HepG2 (cell line): ENCODE measurements around the gene JCAD. TPM values are rescaled to one million over a fixed set of nuclear protein-coding genes. Genes with fewer than 3 reads are reported as not detected.

Experiments used
- ATAC-seq: fragments of 200-7000 bp; cut with Tn5 transposase; 3 replicates; pipeline ENCODE4 v1.9.1; 2020; ENCODE audit warnings: mild to moderate bottlenecking, moderate library complexity
- BruUV-seq: library from RNA; stranded (reverse); fragments of 400-500 nt; replicated peaks from 2 replicates; lab custom pipeline; 2021; lab: Mats Ljungman, UMichigan
- CTCF ChIA-PET: fragments of 300-600 bp; formaldehyde crosslinking; extraction: SDS; loops from one replicate; lab custom pipeline; 2021; ENCODE audit warnings: low total read pairs, inconsistent platforms, low intra/inter-chr PET ratio; lab: Yijun Ruan, JAX
- POLR2A ChIA-PET: fragments of 350-600 bp; sonication (Branson Sonifier 250); formaldehyde crosslinking; loops from one replicate; lab custom pipeline; 2020; ENCODE audit warnings: antibody characterized with exemption, inconsistent platforms; lab: Yijun Ruan, JAX
- DNase-seq: peaks from one replicate; pipeline ENCODE4 v3.0.0-alpha.2; 2015; ENCODE audit warnings: low spot score
- FAIRE-seq: peaks from 3 replicates; lab custom pipeline; 2011; peaks lifted over from hg19 to GRCh38; lab: Jason Lieb, UNC
- H2AFZ ChIP-seq: one replicate; pipeline ENCODE4 v1.6.1; 2011; ENCODE audit warnings: low read length, inconsistent platforms
- H3K27ac ChIP-seq: fragments of 300-600 bp; 3 replicates; pipeline ENCODE4 v1.8.0; 2011; ENCODE audit warnings: mixed run types, mild to moderate bottlenecking, mixed read lengths, low read length, inconsistent platforms; ENCODE audit not compliant: insufficient read depth; ENCODE audit errors: extremely low read length
- H3K27me3 ChIP-seq, 2 experiments: fragments of 200-600 bp in 1 of 2; 2 replicates in 1 of 2; 3 replicates in 1 of 2; pipeline versions ENCODE4 v1.6.0 to v1.8.0; 2011; ENCODE audit warnings: low read length in 2 of 2, mild to moderate bottlenecking in 2 of 2, moderate library complexity in 2 of 2, inconsistent platforms in 1 of 2; ENCODE audit not compliant: insufficient read depth in 2 of 2, control insufficient read depth in 1 of 2
- H3K36me3 ChIP-seq, 2 experiments: fragments of 200-600 bp in 1 of 2; replicated peaks in 1 of 2; 2 replicates in 1 of 2; 3 replicates in 1 of 2; pipeline versions ENCODE4 v1.5.1 to v1.8.0; 2011; ENCODE audit warnings: low read length in 2 of 2, inconsistent platforms in 1 of 2; ENCODE audit not compliant: insufficient read depth in 2 of 2, control insufficient read depth in 1 of 2
- H3K4me1 ChIP-seq: 2 replicates; pipeline ENCODE4 v1.5.1; 2012; ENCODE audit warnings: low read length, inconsistent platforms; ENCODE audit not compliant: insufficient read depth
- H3K4me2 ChIP-seq: 2 replicates; pipeline ENCODE4 v1.6.0; 2011; ENCODE audit warnings: low read depth, low read length, inconsistent platforms
- H3K4me3 ChIP-seq, 3 experiments: fragments of 200-600 bp in 1 of 3; sonication (generic), shearing (Covaris generic) in 1 of 3; replicated peaks in 1 of 3; 2 replicates each; pipeline ENCODE4 v1.5.1; 2011 to 2016; ENCODE audit warnings: low read length in 3 of 3, inconsistent platforms in 2 of 3, low read depth in 2 of 3, mild to moderate bottlenecking in 2 of 3, control low read depth in 1 of 3, mixed read lengths in 1 of 3; ENCODE audit not compliant: insufficient read depth in 1 of 3
- H3K79me2 ChIP-seq: one replicate; pipeline ENCODE4 v1.6.1; 2011; ENCODE audit warnings: low read length, inconsistent platforms; ENCODE audit not compliant: insufficient read depth
- H3K9ac ChIP-seq: 2 replicates; pipeline ENCODE4 v1.6.0; 2011; ENCODE audit warnings: mild to moderate bottlenecking, low read depth, low read length, inconsistent platforms; ENCODE audit not compliant: insufficient read depth
- H3K9me3 ChIP-seq: 2 replicates; pipeline ENCODE4 v1.5.1; 2012; ENCODE audit warnings: mild to moderate bottlenecking, low read length
- H4K20me1 ChIP-seq: 2 replicates; pipeline ENCODE4 v1.6.0; 2011; ENCODE audit warnings: inconsistent platforms, mild to moderate bottlenecking, low read length, moderate library complexity; ENCODE audit not compliant: insufficient read depth
- BCL3 ChIP-seq: sonication (generic); formaldehyde crosslinking; IDR thresholded peaks from 2 replicates; pipeline ENCODE4 v1.5.1; 2020; ENCODE audit warnings: mild to moderate bottlenecking, missing genetic modification reagents, moderate library complexity
- FOXM1 ChIP-seq: sonication (generic); formaldehyde crosslinking; IDR thresholded peaks from 2 replicates; pipeline ENCODE4 v1.5.0; 2020; ENCODE audit warnings: missing genetic modification reagents
- MTF2 ChIP-seq: sonication (generic); formaldehyde crosslinking; IDR thresholded peaks from 2 replicates; pipeline ENCODE4 v1.5.0; 2020; ENCODE audit warnings: missing genetic modification reagents, borderline replicate concordance
- PAXIP1 ChIP-seq: sonication (generic); formaldehyde crosslinking; conservative IDR thresholded peaks from 2 replicates; pipeline ENCODE4 v1.4.0; 2020; ENCODE audit warnings: mild to moderate bottlenecking, missing genetic modification reagents, moderate library complexity
- PHF21A ChIP-seq: sonication (generic); formaldehyde crosslinking; IDR thresholded peaks from 2 replicates; pipeline ENCODE4 v1.5.0; 2020; ENCODE audit warnings: mild to moderate bottlenecking, missing genetic modification reagents
- REPIN1 ChIP-seq: sonication (generic); formaldehyde crosslinking; IDR thresholded peaks from 2 replicates; pipeline ENCODE4 v1.8.0; 2022; ENCODE audit warnings: missing genetic modification reagents, low read depth, mild to moderate bottlenecking, borderline replicate concordance
- SETDB1 ChIP-seq: sonication (generic); formaldehyde crosslinking; IDR thresholded peaks from 2 replicates; pipeline ENCODE4 v1.5.1; 2020; ENCODE audit warnings: missing genetic modification reagents, mild to moderate bottlenecking, borderline replicate concordance
- SNAI1 ChIP-seq: sonication (generic); formaldehyde crosslinking; IDR thresholded peaks from 2 replicates; pipeline ENCODE4 v1.5.0; 2020; ENCODE audit warnings: mild to moderate bottlenecking, missing genetic modification reagents, borderline replicate concordance
- TOPORS ChIP-seq: sonication (generic); formaldehyde crosslinking; IDR thresholded peaks from 2 replicates; pipeline ENCODE4 v1.8.0; 2023; ENCODE audit warnings: mild to moderate bottlenecking, missing genetic modification reagents
- U2AF1 ChIP-seq: fragments of 200-400 bp; formaldehyde crosslinking; optimal IDR thresholded peaks from 2 replicates; pipeline ENCODE3; 2017; ENCODE audit warnings: mild to moderate bottlenecking, low read depth, low read length
- XBP1 ChIP-seq: sonication (generic); formaldehyde crosslinking; IDR thresholded peaks from 2 replicates; pipeline ENCODE4 v1.5.0; 2020; ENCODE audit warnings: missing genetic modification reagents
- XRCC5 ChIP-seq: fragments of 200-400 bp; formaldehyde crosslinking; optimal IDR thresholded peaks from 2 replicates; pipeline ENCODE3; 2017; ENCODE audit warnings: mild to moderate bottlenecking, low read length
- ZFP1 ChIP-seq: IDR thresholded peaks from 2 replicates; pipeline ENCODE4 v1.6.1; 2016
- ZFP62 ChIP-seq: sonication (generic); formaldehyde crosslinking; IDR thresholded peaks from 2 replicates; pipeline ENCODE4 v1.4.0; 2020; ENCODE audit warnings: missing genetic modification reagents
- ZKSCAN8 ChIP-seq: IDR thresholded peaks from 2 replicates; pipeline ENCODE4 v1.6.1; 2016; ENCODE audit warnings: borderline replicate concordance, missing genetic modification reagents, missing compliant biosample characterization
- ZNF251 ChIP-seq: sonication (generic); formaldehyde crosslinking; IDR thresholded peaks from 2 replicates; pipeline ENCODE4 v1.9.0; 2021; ENCODE audit warnings: mild to moderate bottlenecking, missing genetic modification reagents
- ZNF260 ChIP-seq: sonication (generic); formaldehyde crosslinking; IDR thresholded peaks from 2 replicates; pipeline ENCODE4 v1.4.0; 2020; ENCODE audit warnings: missing genetic modification reagents, low read depth, mild to moderate bottlenecking, borderline replicate concordance
- ZNF432 ChIP-seq: sonication (generic); formaldehyde crosslinking; IDR thresholded peaks from 2 replicates; pipeline ENCODE4 v1.5.0; 2020; ENCODE audit warnings: missing genetic modification reagents, mild to moderate bottlenecking, borderline replicate concordance
- ZNF605 ChIP-seq: sonication (generic); formaldehyde crosslinking; IDR thresholded peaks from 2 replicates; pipeline ENCODE4 v1.8.0; 2022; ENCODE audit warnings: mild to moderate bottlenecking, missing genetic modification reagents
- ZNF615 ChIP-seq: sonication (generic); formaldehyde crosslinking; IDR thresholded peaks from 2 replicates; pipeline ENCODE4 v1.5.0; 2020; ENCODE audit warnings: mild to moderate bottlenecking, missing genetic modification reagents, borderline replicate concordance
- ZNF616 ChIP-seq: sonication (generic); formaldehyde crosslinking; IDR thresholded peaks from 2 replicates; pipeline ENCODE4 v1.5.0; 2020; ENCODE audit warnings: low read depth, mild to moderate bottlenecking, missing genetic modification reagents
- ZNF792 ChIP-seq: IDR thresholded peaks from 2 replicates; pipeline ENCODE4 v1.6.1; 2016
- WGBS: methylation state at CpG from one replicate; pipeline ENCODE4 v1.1.6; 2017; ENCODE audit warnings: low lambda C conversion rate; 5-methylcytosine and 5-hydroxymethylcytosine counted together
- in situ Hi-C: cut with HindIII; loops from 2 replicates; pipeline ENCODE4 v1.10.0; 2017; ENCODE audit warnings: low pct_unique_long_range_greater_than_20kb; ENCODE audit not compliant: extremely low pct_ligation_motif_present
- intact Hi-C: fragments of 100-400 bp; cut with micrococcal nuclease; formaldehyde crosslinking; loops from one replicate; pipeline ENCODE4 v1.10.0; 2022; ENCODE audit not compliant: unreplicated experiment
- polyA plus RNA-seq, 8 experiments: library from polyadenylated mRNA; depleted of rRNA in 3 of 8; stranded (reverse) in 7 of 8; unstranded in 1 of 8; fragments of >200 nt; fragmentation: Illumina TruSeq in 4 of 8; extraction: Trizol in 4 of 8; gene quantifications; 2 replicates each; pipeline versions ENCODE4 v1.2.1 to v1.2.3, GENCODE V29; 2011 to 2016; ENCODE audit warnings: low read depth in 4 of 8, missing spikeins in 1 of 8, mixed read lengths in 1 of 8; ENCODE audit not compliant: insufficient read depth in 1 of 8
- total RNA-seq, 5 experiments: library from RNA; depleted of rRNA; stranded (reverse); fragments of >200 nt; fragmentation: Illumina TruSeq; extraction: Trizol; gene quantifications; 2 replicates each; pipeline ENCODE4 v1.2.3, GENCODE V29; 2016; ENCODE audit warnings: low read depth in 1 of 5

The JCAD gene
- total and polyA plus RNA-seq, 2 of the 13 experiments (the other 11 are each of a cell fraction or from before 2014, with no cell fraction given) = 0.04 to 0.08 TPM

GRCh38 chr10:30051220-30051619 lies 8.2 kb downstream of the JCAD start (continued):
- TF ChIP-seq BCL3 (CRISPR knock-in tag) (no peak), U2AF1 (no peak), SETDB1 (CRISPR knock-in tag) (no peak), PAXIP1 (CRISPR knock-in tag) (no peak), ZNF615 (CRISPR knock-in tag) (no peak), ZFP1 (CRISPR knock-in tag) (no peak), MTF2 (CRISPR knock-in tag) (no peak)

- Histone ChIP-seq H3K79me2 (no peaks in the 10 kb centered on the region), H4K20me1 (no peaks in the 10 kb centered on the region), H3K4me1 (peaks cover 10% of the 10 kb centered on the region; the same call in 1 of the 2 replicates), H3K4me3 (no peak overlapping the region), H3K27me3 (no peaks in the 10 kb centered on the region; a peak in 1 of 5 replicates), H3K9me3 (no peaks in the 10 kb centered on the region), H2AFZ (no peak overlapping the region), H3K36me3 (no peaks in the 10 kb centered on the region), H3K4me2 (no peak overlapping the region), H3K27ac (no peak overlapping the region), H3K9ac (no peak overlapping the region)
- no peak for TF ChIP-seq XBP1
- no peak for TF ChIP-seq ZNF792 (CRISPR knock-in tag)
- no peak for TF ChIP-seq ZNF432
- no peak for TF ChIP-seq FOXM1 (CRISPR knock-in tag)
- TF ChIP-seq ZNF616 (CRISPR knock-in tag) = no peak
- TF ChIP-seq REPIN1 (CRISPR knock-in tag) = no peak
- no peak for TF ChIP-seq TOPORS (CRISPR knock-in tag)
- no peak for TF ChIP-seq XRCC5
- TF ChIP-seq ZKSCAN8 (CRISPR knock-in tag) = no peak
- no peak for TF ChIP-seq ZNF251 (CRISPR knock-in tag)
- TF ChIP-seq SNAI1 (CRISPR knock-in tag) = no peak
- TF ChIP-seq ZFP62 (CRISPR knock-in tag) = no peak
- TF ChIP-seq ZNF260 (CRISPR knock-in tag) = no peak
- TF ChIP-seq ZNF605 (CRISPR knock-in tag) = no peak
- TF ChIP-seq PHF21A = no peak
- FAIRE-seq = no peak
- intact Hi-C loops (no loop called here), in situ Hi-C loops (no loop called here)
- CTCF ChIA-PET = no interaction called here
- no peak for ATAC-seq
- 53% methylated on average over 3 of the region's 3 CpGs for WGBS
- DNase-seq = no peak
- POLR2A ChIA-PET = no interaction called here
- no TSS peak for BruUV-seq
These were observed 9.0 kb downstream of the JCAD start for GRCh38 chr10:30050411-30050810.
